ENCODE data around the gene TRIB2.

DNA sequence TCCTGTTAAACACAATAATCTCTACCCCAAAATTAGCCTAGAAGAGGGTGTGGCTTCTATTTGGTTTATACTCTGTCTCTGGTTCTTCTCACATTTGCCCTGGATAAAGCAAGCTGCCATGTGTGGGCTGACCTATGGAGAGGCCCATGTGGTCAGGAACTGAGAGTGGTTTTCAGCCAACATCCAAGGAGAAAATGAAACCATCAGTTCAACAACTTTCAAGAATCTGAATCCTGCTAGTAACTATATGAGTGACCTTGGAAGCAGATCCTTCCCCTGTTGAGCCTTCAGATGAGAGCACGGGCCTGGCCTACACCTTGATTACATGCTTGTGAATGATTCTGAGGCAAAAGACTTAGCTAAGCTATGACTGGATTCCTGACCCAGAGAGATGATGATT is 11.5 kb upstream of the TRIB2 start:
- TF ChIP-seq, protein P1, sequence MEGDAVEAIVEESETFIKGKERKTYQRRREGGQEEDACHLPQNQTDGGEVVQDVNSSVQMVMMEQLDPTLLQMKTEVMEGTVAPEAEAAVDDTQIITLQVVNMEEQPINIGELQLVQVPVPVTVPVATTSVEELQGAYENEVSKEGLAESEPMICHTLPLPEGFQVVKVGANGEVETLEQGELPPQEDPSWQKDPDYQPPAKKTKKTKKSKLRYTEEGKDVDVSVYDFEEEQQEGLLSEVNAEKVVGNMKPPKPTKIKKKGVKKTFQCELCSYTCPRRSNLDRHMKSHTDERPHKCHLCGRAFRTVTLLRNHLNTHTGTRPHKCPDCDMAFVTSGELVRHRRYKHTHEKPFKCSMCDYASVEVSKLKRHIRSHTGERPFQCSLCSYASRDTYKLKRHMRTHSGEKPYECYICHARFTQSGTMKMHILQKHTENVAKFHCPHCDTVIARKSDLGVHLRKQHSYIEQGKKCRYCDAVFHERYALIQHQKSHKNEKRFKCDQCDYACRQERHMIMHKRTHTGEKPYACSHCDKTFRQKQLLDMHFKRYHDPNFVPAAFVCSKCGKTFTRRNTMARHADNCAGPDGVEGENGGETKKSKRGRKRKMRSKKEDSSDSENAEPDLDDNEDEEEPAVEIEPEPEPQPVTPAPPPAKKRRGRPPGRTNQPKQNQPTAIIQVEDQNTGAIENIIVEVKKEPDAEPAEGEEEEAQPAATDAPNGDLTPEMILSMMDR (IDR thresholded peaks at IDR 0.05; ENCODE audit: low read depth, low read length): no peak
- no peak for TF ChIP-seq EZH2phosphoT487 (IDR thresholded peaks at IDR 0.05; ENCODE audit: low read depth)

All from OCI-LY3 (cell line).